ENCODE results near the gene RPH3AL.

DNA sequence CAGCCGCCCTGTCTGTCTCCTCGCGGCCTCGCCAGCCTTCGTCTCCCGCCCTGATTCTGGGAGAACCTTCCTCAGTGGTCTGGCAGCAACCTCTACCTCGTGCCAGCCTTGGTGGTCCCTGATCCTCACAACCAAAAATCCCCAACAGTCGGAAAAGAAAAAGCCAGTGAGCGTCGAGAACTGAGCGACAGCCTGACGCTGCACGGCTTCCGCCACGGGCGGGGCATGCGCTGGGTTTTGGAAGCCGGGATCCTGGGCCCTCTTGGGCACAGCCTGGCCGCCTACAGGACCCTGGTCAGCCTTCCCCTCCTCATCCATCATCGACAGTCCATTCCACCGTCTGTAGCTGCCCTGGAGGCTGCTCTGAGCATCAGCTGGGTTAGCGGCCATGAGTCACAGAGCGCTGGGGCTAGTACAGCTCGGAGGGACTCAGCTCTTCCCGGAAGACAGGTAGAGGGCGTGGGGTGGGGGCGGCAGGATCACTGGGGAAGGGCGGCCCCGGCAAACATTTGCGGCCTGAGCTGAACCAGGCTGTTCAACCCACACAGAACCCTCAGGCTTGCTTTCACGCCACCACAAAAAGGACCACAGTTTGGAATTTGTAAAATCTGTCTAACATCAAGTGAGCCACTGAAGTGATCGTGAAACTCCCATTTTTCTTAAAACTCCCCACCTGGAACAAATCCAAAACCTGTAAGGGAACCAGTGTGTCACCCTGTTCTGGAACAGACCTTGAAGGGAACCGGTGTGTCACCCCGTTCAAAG lies 115.8 kb downstream of the RPH3AL start:
- TF ChIP-seq, protein P1, sequence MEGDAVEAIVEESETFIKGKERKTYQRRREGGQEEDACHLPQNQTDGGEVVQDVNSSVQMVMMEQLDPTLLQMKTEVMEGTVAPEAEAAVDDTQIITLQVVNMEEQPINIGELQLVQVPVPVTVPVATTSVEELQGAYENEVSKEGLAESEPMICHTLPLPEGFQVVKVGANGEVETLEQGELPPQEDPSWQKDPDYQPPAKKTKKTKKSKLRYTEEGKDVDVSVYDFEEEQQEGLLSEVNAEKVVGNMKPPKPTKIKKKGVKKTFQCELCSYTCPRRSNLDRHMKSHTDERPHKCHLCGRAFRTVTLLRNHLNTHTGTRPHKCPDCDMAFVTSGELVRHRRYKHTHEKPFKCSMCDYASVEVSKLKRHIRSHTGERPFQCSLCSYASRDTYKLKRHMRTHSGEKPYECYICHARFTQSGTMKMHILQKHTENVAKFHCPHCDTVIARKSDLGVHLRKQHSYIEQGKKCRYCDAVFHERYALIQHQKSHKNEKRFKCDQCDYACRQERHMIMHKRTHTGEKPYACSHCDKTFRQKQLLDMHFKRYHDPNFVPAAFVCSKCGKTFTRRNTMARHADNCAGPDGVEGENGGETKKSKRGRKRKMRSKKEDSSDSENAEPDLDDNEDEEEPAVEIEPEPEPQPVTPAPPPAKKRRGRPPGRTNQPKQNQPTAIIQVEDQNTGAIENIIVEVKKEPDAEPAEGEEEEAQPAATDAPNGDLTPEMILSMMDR (IDR thresholded peaks at IDR 0.05), result no peak
- TF ChIP-seq POLR2A (IDR thresholded peaks at IDR 0.05), result no peak
